ENCODE data around the gene PIGQ.

The PIGQ gene

GRCh38 chr16:610513-611381 lies 41.0 kb downstream of the PIGQ start:
- no peak for DNase-seq

GRCh38 chr16:615122-615521 lies 45.4 kb downstream of the PIGQ start:
- no peak for DNase-seq

GRCh38 chr16:616733-617586 lies 47.2 kb downstream of the PIGQ start:
- no peak for DNase-seq

- no peak for DNase-seq
Measured at GRCh38 chr16:617855-618254, 48.1 kb downstream of the PIGQ start.

GRCh38 chr16:619476-620100 lies 49.8 kb downstream of the PIGQ start:
- DNase-seq, result no peak

GRCh38 chr16:620700-621525 lies 51.1 kb downstream of the PIGQ start:
- no peak for DNase-seq

- no peak for DNase-seq
Measured at GRCh38 chr16:621526-622105, 51.8 kb downstream of the PIGQ start.

- DNase-seq, result no peak
Measured at GRCh38 chr16:622920-623280, 53.1 kb downstream of the PIGQ start.

- DNase-seq, result no peak
Measured at GRCh38 chr16:624526-625070, 54.8 kb downstream of the PIGQ start.

GRCh38 chr16:625117-625976 lies 55.6 kb downstream of the PIGQ start:
- DNase-seq, result no peak

- no peak for DNase-seq
Measured at GRCh38 chr16:625977-626765, 56.4 kb downstream of the PIGQ start.

GRCh38 chr16:626787-627453 lies 57.2 kb downstream of the PIGQ start:
- no peak for DNase-seq

- no peak for DNase-seq
Measured at GRCh38 chr16:627454-628239, 57.9 kb downstream of the PIGQ start.

- DNase-seq, result peak; percentile 39
Measured at GRCh38 chr16:628321-629061, 58.7 kb downstream of the PIGQ start.

GRCh38 chr16:629185-629832 lies 59.5 kb downstream of the PIGQ start:
- DNase-seq, result no peak

GRCh38 chr16:629833-630248 lies 60.1 kb downstream of the PIGQ start:
- DNase-seq, result no peak

- DNase-seq, result no peak
Measured at GRCh38 chr16:630249-630814, 60.6 kb downstream of the PIGQ start.
